Skin epidermis (tissue), 12 donors: ENCODE results near the gene ANKRD33.
A peak's percentile ranks its signal among the peaks of the same experiment; 100 is the strongest.

Source experiments
- H3K27ac ChIP-seq, 21 experiments: fragments of 200-600 bp; sonication (generic) in 11 of 21; one replicate each; pipeline ENCODE4 v1.5.0; 2020; ENCODE audit warnings: mild to moderate bottlenecking in 3 of 21, inconsistent platforms in 2 of 21, moderate library complexity in 2 of 21
- H3K4me3 ChIP-seq, 7 experiments: fragments of 200-600 bp; sonication (generic) in 2 of 7; one replicate each; pipeline ENCODE4 v1.5.0; 2020; ENCODE audit warnings: inconsistent platforms in 2 of 7, mild to moderate bottlenecking in 2 of 7, moderate library complexity in 1 of 7

ANKRD33 gene

DNA sequence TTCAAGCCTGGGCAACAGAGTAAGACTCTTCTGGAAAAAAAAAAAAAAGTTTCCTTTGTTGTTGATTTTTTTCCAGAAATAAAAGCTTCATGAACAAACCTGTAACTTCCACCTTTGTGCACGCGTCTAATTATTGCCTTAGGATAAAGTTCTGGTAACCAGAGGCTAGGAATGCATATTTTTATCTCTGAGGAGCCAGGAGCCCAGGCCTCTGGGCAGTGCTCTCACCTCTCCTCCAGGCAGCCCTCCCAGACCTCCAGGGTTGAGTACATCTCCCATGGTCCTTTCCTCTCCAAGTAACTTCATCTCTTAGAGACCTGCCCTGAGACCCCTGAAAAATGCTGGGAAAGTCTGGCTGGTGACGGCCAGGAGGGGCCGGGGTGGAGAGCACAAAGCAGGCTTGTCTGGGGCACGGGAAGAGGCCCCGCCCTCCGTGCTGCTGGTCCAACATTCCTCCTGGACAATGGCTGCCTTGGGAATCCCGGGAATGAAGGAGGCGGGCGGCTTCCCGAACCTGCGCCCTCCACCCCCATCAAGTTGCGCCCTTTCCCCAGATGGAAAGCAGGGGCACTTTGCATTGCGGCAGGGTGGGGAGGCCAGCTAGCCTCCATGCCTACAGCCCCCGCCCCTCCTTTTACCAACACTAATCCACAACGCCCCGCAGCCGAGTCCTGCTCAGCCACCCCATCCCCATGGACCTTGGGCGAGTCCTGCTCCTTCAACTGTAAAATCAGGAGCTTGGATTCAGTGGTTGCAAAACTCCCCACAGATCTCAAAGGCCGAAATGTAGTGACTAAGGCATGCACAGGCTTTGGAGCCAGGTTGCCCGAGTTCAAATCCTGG is 32.1 kb upstream of the ANKRD33 start:
- no peak overlapping the region for H3K4me3 ChIP-seq
- no peak overlapping the region for H3K27ac ChIP-seq

DNA sequence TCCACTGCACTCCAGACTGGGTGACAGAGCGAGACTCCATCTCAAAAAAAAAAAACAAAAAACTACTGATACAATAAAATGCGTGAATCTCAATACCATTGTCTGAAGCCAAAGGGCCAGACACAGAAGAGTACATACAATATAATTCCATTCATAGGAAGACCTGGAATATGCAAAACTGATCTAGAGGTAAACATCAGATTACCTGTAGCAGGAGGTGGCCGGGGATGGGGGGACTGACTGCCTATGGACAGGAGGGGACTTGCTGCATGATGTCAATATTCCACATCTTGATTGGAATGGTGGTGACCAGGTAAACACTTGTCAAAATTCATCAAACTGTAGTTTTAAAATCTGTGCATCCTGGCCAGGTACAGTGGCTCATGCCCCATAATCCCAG is 26.9 kb upstream of the ANKRD33 start:
- Histone ChIP-seq H3K27ac (no peak overlapping the region), H3K4me3 (no peak overlapping the region)

DNA sequence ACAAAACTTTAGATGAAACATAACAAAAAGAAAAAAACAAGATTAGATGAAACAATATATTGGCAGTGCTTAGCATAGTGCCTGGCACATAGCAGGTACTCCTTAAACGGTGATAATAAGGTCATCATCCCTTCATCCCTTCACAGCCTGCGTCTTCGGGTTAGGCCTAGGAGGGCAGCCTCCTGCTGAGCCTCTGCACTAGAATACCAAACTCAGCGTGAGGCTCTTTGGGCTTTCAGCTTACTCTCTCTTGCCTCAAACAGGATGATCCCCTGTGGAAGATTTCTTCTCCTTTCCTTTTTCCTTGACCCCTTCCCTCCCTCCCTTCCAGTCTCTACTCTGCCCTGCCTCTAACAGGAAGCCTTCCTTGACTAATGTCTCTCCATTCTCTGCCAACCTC is 25.0 kb upstream of the ANKRD33 start:
- H3K4me3 ChIP-seq: no peak overlapping the region
- H3K27ac ChIP-seq: no peak overlapping the region

DNA sequence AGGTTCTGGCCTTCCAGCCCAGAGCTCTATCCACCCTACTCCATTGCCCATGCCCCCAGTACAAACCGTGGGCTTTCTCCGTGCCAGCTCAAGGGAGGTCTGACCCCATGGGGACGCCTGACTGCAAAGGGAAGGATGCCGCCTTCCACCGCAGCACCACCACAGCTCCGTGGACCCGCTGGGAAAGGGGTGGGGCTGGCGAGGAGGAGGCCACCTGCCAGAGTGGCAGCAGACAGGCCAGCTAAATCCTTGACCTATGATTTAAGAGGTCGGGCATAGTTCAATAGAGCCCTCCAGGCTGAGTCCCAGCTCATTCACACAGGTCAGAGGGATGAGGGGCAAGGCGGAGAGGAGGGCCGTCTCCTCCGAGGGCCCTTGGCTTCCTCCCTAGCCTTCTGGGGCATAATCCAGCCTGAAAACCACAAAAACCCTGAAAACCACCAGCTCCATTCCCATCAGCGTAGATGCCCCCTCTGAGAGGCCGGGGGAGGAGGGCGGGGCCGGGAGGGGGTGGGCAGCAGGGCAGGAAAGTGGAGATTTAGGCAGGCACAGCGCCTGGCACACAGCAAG is 24.5 kb upstream of the ANKRD33 start:
- peak overlapping the region in 4 of 7 experiments; percentile 1 to 27 (median 16) for H3K4me3 ChIP-seq
- H3K27ac ChIP-seq: no peak overlapping the region

DNA sequence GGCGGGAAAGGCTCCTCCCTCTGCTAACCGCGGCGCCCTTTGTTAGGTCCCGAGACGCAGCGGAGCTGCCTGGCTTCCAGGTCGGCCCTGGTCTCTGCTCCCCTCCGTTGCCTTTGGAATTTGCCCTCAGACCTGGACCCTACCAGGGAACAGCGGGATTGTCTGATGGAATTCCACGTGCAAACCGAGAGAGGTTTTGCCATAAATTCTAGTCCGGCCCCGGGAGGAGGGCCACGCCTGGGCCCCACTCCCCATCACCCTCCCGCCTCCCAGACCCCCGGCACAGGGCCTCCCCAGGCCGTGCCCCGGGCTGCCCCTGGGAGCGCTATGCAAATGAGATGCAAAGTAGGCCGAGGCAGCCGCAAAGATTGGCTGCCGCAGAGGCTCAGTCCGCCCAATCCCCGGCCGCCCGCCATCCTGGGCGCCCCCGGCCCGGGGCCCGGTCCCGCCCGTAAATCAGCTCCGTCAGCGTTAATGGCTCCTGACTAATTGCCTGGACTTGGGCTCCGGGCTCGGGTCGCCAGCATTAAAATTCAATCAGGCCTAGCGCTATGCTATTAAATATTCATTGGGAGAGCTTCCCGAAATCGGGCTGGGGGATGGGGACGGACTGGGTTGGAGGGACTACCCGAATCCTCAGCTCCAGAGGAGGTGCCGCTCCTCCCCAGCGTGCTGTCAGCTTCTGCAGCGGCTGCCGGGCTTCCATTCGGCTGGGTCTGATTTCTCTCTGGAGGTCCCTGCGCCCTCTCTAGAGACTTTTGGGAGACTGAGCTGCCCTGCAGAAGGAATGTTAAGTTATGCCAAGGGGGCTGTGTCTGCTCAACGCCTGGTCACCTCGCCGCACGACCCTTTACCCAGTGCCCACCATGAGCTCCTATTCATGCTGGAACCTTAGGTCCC is 23.7 kb upstream of the ANKRD33 start:
- Histone ChIP-seq H3K4me3 (peak overlapping the region in 6 of 7 experiments; percentile 1 to 27 (median 8)), H3K27ac (no peak overlapping the region)

DNA sequence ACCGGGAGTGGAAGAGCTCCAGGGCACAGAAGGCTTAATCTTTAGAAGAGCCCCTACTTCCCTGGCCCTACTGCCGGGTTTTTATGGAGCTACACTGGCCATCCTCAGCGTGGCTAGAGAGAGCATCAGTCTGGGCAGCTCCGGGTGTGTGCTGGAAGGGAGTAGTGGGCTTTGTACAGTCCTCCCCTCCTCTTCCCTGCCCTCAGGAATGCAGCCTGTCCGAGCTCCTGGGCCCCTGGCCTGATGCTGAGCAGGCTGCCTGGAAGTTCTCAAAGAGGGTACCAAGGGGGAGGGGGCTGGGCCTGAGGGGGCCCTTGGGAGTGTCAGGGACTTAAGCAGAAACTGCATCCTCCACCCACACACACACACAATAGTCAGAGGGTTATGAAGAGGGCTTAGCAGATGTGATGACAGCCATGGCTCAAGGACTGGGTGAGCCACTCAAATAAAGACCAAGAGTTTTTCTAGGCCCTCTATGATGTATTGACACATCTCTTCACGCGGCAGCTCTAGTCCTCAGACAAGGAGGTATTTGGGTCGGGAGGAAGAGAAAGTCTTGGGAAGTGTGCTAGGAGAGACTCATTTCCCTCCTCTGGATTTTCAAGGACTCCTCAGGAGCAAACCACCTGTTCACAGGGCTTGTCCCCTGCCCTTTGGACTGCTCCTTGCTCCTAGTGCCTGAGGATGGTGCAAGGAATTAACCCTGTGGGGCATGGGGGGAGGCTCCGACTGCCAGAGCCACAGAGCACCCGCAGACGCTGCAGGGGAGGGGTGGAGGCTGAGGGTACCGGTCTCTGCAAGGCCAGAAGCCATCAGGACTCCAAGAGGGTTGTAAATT is 22.9 kb upstream of the ANKRD33 start:
- Histone ChIP-seq H3K4me3 (peak overlapping the region in 1 of 7 experiments; percentile 1), H3K27ac (no peak overlapping the region)

DNA sequence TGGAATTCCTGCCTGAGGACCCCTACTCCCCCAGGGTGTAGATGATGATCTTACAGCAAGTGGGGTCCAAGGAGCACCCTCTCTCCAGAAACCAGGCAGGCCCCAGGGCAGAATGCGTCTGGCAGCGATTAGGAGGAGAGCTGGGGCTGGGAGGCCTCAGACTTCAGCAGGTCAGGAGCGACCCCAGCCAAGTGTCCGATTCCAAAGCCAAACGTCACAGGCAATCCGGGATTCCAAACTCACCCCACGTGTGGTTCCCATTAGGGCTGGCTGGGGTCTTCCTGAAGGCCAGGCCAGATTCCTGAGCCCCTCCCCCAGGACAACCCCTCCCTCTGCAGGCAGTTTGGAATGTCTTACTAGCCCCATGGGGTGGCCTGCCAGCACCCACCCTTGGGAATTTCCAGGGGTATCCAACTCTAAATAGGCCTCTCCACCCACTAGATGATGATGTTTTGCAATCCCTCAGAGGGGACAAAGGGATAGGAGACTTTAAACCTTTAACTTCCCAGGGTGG is 22.1 kb upstream of the ANKRD33 start:
- no peak overlapping the region for H3K27ac ChIP-seq
- H3K4me3 ChIP-seq: no peak overlapping the region

DNA sequence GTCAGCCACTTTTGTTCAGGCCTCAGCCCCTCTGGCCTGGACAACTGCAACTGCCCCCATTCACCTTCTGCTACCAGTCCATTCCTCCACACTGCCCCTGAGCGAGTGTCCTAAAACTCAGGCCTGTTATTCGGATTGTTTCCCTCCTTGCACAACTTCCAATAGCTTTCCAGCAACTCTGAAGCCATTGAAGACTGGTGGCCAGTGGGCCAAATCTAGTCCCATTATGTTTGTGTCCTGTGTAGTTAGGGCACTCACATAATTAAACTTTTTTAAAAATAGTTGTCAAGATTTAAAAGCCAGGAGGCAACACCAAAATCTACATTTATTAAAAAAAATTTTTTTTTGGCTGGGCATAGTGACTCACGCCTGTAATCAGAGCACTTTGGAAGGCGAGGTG is 21.6 kb upstream of the ANKRD33 start:
- Histone ChIP-seq H3K4me3 (no peak overlapping the region), H3K27ac (no peak overlapping the region)

DNA sequence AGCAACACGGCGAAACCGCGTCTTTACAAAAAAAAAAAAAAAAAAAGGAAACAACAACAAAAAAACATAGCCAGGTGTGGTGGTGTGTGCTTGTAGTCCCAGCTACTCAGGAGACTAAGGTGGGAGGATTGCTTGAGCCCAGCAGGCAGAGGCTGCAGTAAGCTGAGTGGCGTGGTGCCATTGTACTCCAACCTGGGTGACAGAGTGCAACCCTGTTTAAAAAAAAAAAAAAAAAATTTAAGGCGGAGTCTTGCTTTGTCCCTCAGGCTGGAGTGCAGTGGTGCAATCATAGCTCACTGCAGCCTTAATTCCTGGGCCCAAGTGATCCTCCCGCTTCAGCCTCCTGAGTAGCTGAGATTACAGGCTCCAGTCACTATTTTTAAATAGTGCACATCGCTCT is 21.1 kb upstream of the ANKRD33 start:
- H3K27ac ChIP-seq: no peak overlapping the region
- H3K4me3 ChIP-seq: no peak overlapping the region

DNA sequence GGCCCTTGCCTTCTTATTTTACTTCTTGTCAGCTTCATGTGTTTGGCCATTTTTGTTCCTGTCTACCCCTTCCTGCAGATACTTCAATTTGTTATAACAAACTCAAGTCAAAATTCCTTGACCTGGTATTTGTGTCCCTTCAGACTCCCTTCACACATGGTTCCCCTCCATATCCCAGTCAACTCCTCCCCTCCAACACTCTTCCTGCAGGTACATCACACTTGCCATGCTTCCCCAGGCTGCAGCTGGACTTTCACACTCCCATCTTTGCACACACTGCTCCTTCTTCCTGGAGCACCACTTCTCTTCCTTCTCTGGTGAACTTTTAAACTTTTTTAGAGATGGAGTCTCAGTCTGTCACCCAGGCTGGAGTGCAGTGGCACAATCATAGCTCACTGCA is 20.5 kb upstream of the ANKRD33 start:
- H3K4me3 ChIP-seq: no peak overlapping the region
- H3K27ac ChIP-seq: no peak overlapping the region

DNA sequence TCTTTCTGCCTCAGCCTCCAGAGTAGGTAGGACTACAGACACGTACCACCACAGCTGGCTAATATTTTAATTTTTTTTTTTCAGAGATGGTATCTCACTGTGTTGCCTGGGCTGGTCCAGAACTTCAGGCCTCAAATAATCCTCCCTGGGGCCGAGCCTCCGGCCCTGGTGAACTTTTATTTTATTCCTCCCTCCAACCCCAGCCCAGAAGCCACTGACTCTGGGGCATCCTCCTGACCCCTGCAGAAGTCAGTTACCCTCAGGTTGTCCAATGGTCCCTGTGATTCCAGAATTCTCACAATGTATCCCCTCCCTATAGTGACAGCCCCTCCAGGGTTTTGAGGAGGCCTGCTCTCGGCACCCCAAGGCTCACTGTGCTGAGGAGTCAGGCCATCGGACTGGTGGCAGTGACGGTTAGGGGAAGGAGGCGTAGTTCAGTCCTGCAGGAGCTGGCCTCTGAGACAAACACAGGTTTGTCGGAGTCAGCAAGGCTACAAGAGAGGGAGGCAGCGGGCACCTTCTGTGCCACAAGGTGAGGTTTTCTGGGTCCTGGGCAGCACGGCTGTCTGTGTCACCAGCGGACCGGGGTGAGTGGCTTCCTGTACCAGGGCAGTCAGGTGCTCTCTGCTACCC is 20.0 kb upstream of the ANKRD33 start:
- Histone ChIP-seq H3K27ac (no peak overlapping the region), H3K4me3 (no peak overlapping the region)

DNA sequence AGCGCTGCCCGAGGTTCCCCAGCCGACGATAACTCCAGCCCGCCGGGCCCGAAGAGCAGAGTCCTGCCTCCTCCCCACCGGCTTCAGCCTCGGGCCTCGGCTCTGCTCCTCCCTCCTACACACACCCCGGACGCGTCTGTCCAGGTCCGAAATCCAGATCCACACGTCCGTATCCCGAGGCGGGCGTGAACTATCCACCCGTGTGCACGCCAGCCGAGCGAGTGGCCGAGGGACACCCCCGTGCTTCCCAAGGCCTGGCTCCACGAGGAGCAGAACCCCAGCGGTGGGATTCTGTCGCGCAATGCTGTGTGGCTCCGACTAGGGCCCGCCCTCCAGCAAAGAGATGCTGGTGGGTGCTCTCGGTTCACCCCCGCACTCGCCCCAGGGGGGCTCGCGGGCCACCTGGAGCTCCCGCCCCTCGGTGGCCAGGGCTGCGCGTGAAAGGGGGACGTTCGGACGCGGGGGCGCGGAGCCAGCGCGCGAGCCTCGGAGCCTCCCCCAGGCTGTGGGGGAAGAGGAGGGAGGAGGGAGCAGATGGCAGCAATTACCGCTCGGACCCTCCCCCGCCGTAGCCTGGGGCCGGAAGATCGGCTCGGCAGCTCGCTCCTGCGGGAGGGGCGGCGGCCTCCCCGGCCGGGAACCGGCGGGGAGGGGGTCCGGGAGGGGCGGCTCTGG is 18.9 kb upstream of the ANKRD33 start:
- Histone ChIP-seq H3K4me3 (peak overlapping the region; percentile 16 to 36 (median 27)), H3K27ac (peak overlapping the region in 4 of 21 experiments; percentile 14 to 60 (median 40))

DNA sequence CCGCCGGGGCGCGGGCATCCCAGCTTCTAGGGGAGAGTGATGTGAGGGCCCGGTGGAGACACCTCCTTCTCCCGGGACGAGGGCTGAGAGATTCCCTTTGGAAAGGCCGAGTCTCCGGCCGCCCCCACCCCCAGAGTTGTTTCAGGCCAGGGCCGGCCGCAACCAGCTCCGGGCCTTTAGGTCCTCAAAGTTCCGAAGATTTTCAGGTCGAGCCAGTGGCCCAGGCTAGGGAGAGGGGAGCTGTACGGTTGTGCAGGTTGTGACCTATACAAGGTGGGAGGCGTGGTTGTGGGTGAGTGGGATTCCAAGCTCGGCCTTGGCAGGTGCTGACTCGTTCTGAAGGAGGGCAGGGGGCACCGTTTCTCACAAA is 18.4 kb upstream of the ANKRD33 start:
- peak overlapping the region in 4 of 21 experiments; percentile 14 to 60 (median 40) for H3K27ac ChIP-seq
- peak overlapping the region; percentile 16 to 36 (median 27) for H3K4me3 ChIP-seq

DNA sequence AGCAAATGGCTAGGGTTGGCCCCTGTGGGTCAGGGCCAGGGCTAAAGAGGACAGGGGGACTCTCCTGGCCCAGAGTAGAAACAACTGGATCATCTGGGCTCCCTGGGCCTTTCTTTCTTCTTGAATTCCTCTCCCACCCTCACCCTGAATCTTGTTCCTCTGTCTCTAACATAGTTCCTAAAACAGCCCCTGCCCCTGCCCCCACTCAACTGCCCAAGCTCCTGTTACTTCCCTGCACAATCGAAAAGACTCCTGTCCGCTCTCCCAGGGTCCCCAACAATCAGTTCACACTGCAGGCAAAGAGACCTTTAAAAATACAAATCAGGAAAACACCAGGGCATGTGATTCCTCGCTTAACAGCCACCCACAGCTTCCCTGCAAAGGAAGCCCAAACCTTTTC is 18.0 kb upstream of the ANKRD33 start:
- Histone ChIP-seq H3K4me3 (no peak overlapping the region), H3K27ac (no peak overlapping the region)

DNA sequence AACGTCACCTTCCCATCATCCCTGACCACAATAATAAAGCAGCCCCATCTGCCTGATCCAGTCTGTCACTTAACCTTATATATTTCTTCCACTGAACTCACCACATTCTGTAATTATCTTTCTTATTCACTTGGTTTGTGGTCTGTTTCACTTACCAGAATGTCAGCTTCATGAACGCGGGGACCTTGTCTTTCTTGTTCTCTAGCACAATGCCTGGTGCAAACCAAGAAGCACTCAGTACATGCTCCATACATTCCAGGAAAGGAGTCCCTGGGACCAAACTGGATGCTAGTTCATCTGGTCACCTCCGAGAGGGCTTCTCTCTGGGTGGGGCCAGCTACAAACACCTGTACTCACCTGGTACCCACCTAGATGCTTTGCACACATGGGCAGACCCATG is 17.4 kb upstream of the ANKRD33 start:
- Histone ChIP-seq H3K4me3 (no peak overlapping the region), H3K27ac (no peak overlapping the region)

DNA sequence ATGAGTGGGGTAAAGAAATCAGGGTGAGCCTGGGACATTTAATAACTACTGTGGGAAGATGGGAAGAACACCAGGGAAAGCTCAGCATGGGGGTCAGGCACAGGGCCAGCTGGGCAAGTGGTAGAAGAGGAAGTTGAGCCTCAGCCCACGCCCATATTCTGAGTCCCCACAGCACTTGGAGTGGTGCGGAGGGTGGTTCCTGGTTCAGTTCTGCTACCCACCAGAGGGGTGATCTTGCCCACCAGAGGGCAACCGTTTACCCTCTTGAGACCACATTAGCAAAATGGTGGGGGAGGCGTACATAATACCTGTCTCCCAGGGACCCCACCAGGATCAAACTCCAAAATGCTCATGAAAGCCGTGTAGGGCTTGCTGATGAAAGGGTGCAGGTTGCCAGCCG is 16.8 kb upstream of the ANKRD33 start:
- H3K4me3 ChIP-seq: no peak overlapping the region
- H3K27ac ChIP-seq: no peak overlapping the region

DNA sequence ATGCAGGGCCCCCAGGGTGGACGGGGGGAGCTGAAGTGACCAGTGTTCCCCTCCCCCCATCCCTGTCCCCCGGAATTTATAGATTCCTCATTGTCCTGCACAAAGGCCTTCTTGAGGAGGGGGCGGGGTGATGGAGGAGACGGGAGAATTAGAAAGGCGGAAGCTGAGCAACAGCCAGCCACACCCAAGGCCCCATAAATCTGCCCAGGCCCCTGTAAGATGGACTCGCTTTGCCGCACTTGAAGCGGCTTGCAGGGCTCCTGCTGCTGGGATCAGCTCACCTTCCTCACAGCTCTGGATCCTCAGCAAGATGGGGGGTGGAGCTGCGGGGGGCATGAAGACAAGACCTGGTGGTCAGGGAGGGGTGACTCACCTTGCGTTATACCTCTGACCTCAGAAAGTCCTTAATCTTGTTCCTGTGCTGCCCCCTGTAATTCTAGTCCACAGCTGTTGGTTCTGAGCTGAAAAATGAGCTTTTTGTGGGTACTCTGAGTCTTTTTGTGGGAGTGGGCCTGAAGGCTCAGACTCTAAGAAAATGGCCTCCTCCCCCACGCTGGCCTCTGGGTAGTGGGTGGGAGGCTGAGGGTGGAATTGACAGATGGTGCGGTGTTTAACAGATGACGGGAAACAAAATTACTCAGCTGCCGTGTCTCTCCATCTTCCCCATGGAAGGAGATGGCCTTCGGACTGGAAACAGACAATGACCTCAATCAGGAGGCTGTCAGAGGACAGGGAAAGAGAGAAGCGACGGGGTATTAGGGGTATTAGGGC is 15.8 kb upstream of the ANKRD33 start:
- Histone ChIP-seq H3K4me3 (no peak overlapping the region), H3K27ac (no peak overlapping the region)

DNA sequence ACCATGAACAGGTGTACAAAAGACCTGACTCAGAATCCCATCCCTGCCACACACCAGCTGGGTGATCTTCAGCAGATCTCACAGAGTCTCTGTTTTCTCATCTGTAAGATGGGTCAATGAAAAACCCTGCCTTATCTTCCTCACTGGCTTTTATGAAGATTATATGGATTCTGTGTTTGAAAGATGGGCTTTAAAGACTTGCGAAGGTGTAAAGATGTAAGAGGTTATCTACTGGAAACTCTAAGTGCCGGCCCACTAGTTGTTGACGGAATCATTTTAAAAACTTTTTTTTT is 15.3 kb upstream of the ANKRD33 start:
- Histone ChIP-seq H3K4me3 (no peak overlapping the region), H3K27ac (no peak overlapping the region)
